ENCODE measurements around the gene ADH1C. TPM values are rescaled to one million over a fixed set of nuclear protein-coding genes. Genes with fewer than 3 reads are reported as not detected.

Gene ADH1C
- not detected in 2 replicates for total RNA-seq

GRCh38 chr4:99352602-99353537, at the start of gene ADH1C:
ADH1C (minus strand) TSS chr4:99352746; CDS start chr4:99352675, 71 bp downstream.
- DNase-seq (ENCODE audit: low spot score), result no peak
- Mint-ChIP-seq H3K36me3 (ENCODE audit: low read depth) (no peaks in the 10 kb centered on the region), H3K4me3 (no peak within 1 kb of the TSS), H3K27me3 (ENCODE audit: insufficient read depth) (peaks cover 3% of the 10 kb centered on the region), H3K4me1 (ENCODE audit: low read depth) (no peaks in the 10 kb centered on the region), H3K9me3 (peaks cover 12% of the 10 kb centered on the region), H3K27ac (no peak within 1 kb of the TSS)
- intact Hi-C loops (cut with micrococcal nuclease), result no loop called here

- DNase-seq (ENCODE audit: low spot score), result no peak
- peaks cover 19% of the 10 kb centered on the region for H3K4me1 Mint-ChIP-seq (ENCODE audit: low read depth)
- H3K9me3 Mint-ChIP-seq, result no peaks in the 10 kb centered on the region
- peaks cover 5% of the 10 kb centered on the region for H3K27me3 Mint-ChIP-seq (ENCODE audit: insufficient read depth)
- no peak overlapping the region for H3K4me3 Mint-ChIP-seq
- intact Hi-C loops (cut with micrococcal nuclease), result loop anchor here (10.0 kb wide), 2 partner anchors 466 to 936 kb away; no protein-coding TSS in a partner anchor
- no peak overlapping the region for H3K27ac Mint-ChIP-seq
- H3K36me3 Mint-ChIP-seq (ENCODE audit: low read depth), result no peaks in the 10 kb centered on the region
Measured at GRCh38 chr4:99400831-99401230, 48.3 kb upstream of the ADH1C start.

- H3K27ac Mint-ChIP-seq, result no peak overlapping the region
- H3K9me3 Mint-ChIP-seq, result no peaks in the 10 kb centered on the region
- peaks cover 7% of the 10 kb centered on the region for H3K4me1 Mint-ChIP-seq (ENCODE audit: low read depth)
- no peaks in the 10 kb centered on the region for H3K36me3 Mint-ChIP-seq (ENCODE audit: low read depth)
- peaks cover 3% of the 10 kb centered on the region for H3K27me3 Mint-ChIP-seq (ENCODE audit: insufficient read depth)
- H3K4me3 Mint-ChIP-seq, result no peak overlapping the region
- intact Hi-C loops (cut with micrococcal nuclease), result no loop called here
- DNase-seq (ENCODE audit: low spot score), result no peak
Measured at GRCh38 chr4:99399017-99399416, 46.5 kb upstream of the ADH1C start.

- H3K27me3 Mint-ChIP-seq (ENCODE audit: insufficient read depth), result peaks cover 3% of the 10 kb centered on the region
- no peak overlapping the region for H3K4me3 Mint-ChIP-seq
- no peak overlapping the region for H3K27ac Mint-ChIP-seq
- no peaks in the 10 kb centered on the region for H3K4me1 Mint-ChIP-seq (ENCODE audit: low read depth)
- no peaks in the 10 kb centered on the region for H3K9me3 Mint-ChIP-seq
- H3K36me3 Mint-ChIP-seq (ENCODE audit: low read depth), result no peaks in the 10 kb centered on the region
- no peak for DNase-seq (ENCODE audit: low spot score)
- intact Hi-C loops (cut with micrococcal nuclease), result no loop called here
Measured at GRCh38 chr4:99395595-99396364, 43.2 kb upstream of the ADH1C start.

GRCh38 chr4:99394896-99395295, 42.4 kb upstream of the ADH1C start:
- intact Hi-C loops (cut with micrococcal nuclease), result no loop called here
- no peaks in the 10 kb centered on the region for H3K9me3 Mint-ChIP-seq
- no peaks in the 10 kb centered on the region for H3K36me3 Mint-ChIP-seq (ENCODE audit: low read depth)
- H3K4me1 Mint-ChIP-seq (ENCODE audit: low read depth), result no peaks in the 10 kb centered on the region
- no peak overlapping the region for H3K27ac Mint-ChIP-seq
- no peak overlapping the region for H3K4me3 Mint-ChIP-seq
- H3K27me3 Mint-ChIP-seq (ENCODE audit: insufficient read depth), result peaks cover 3% of the 10 kb centered on the region
- DNase-seq (ENCODE audit: low spot score), result no peak

- H3K27ac Mint-ChIP-seq, result no peak overlapping the region
- intact Hi-C loops (cut with micrococcal nuclease), result no loop called here
- H3K27me3 Mint-ChIP-seq (ENCODE audit: insufficient read depth), result peaks cover 4% of the 10 kb centered on the region
- DNase-seq (ENCODE audit: low spot score), result no peak
- H3K9me3 Mint-ChIP-seq, result no peaks in the 10 kb centered on the region
- no peak overlapping the region for H3K4me3 Mint-ChIP-seq
- no peaks in the 10 kb centered on the region for H3K4me1 Mint-ChIP-seq (ENCODE audit: low read depth)
- H3K36me3 Mint-ChIP-seq (ENCODE audit: low read depth), result no peaks in the 10 kb centered on the region
Measured at GRCh38 chr4:99390055-99390454, 37.5 kb upstream of the ADH1C start.

GRCh38 chr4:99389606-99390005, 37.1 kb upstream of the ADH1C start:
- no peaks in the 10 kb centered on the region for H3K4me1 Mint-ChIP-seq (ENCODE audit: low read depth)
- DNase-seq (ENCODE audit: low spot score), result no peak
- H3K36me3 Mint-ChIP-seq (ENCODE audit: low read depth), result no peaks in the 10 kb centered on the region
- intact Hi-C loops (cut with micrococcal nuclease), result no loop called here
- peaks cover 4% of the 10 kb centered on the region for H3K27me3 Mint-ChIP-seq (ENCODE audit: insufficient read depth)
- H3K4me3 Mint-ChIP-seq, result no peak overlapping the region
- no peaks in the 10 kb centered on the region for H3K9me3 Mint-ChIP-seq
- no peak overlapping the region for H3K27ac Mint-ChIP-seq

- no peak for DNase-seq (ENCODE audit: low spot score)
- Mint-ChIP-seq H3K27me3 (ENCODE audit: insufficient read depth) (peaks cover 5% of the 10 kb centered on the region), H3K36me3 (ENCODE audit: low read depth) (no peaks in the 10 kb centered on the region), H3K4me1 (ENCODE audit: low read depth) (no peaks in the 10 kb centered on the region), H3K9me3 (no peaks in the 10 kb centered on the region), H3K27ac (no peak overlapping the region), H3K4me3 (no peak overlapping the region)
- intact Hi-C loops (cut with micrococcal nuclease), result no loop called here
Measured at GRCh38 chr4:99383833-99384392, 31.4 kb upstream of the ADH1C start.

GRCh38 chr4:99383399-99383798, 30.9 kb upstream of the ADH1C start:
- intact Hi-C loops (cut with micrococcal nuclease), result no loop called here
- Mint-ChIP-seq H3K4me3 (no peak overlapping the region), H3K4me1 (ENCODE audit: low read depth) (no peaks in the 10 kb centered on the region), H3K27ac (no peak overlapping the region), H3K27me3 (ENCODE audit: insufficient read depth) (peaks cover 5% of the 10 kb centered on the region), H3K36me3 (ENCODE audit: low read depth) (no peaks in the 10 kb centered on the region), H3K9me3 (no peaks in the 10 kb centered on the region)
- DNase-seq (ENCODE audit: low spot score), result no peak

GRCh38 chr4:99382745-99383360, 30.3 kb upstream of the ADH1C start:
- Mint-ChIP-seq H3K4me1 (ENCODE audit: low read depth) (no peaks in the 10 kb centered on the region), H3K27me3 (ENCODE audit: insufficient read depth) (peaks cover 3% of the 10 kb centered on the region), H3K9me3 (no peaks in the 10 kb centered on the region), H3K27ac (no peak overlapping the region), H3K4me3 (no peak overlapping the region), H3K36me3 (ENCODE audit: low read depth) (no peaks in the 10 kb centered on the region)
- intact Hi-C loops (cut with micrococcal nuclease), result no loop called here
- no peak for DNase-seq (ENCODE audit: low spot score)

- H3K4me1 Mint-ChIP-seq (ENCODE audit: low read depth), result no peaks in the 10 kb centered on the region
- H3K27me3 Mint-ChIP-seq (ENCODE audit: insufficient read depth), result peaks cover 3% of the 10 kb centered on the region
- intact Hi-C loops (cut with micrococcal nuclease), result no loop called here
- H3K9me3 Mint-ChIP-seq, result no peaks in the 10 kb centered on the region
- no peaks in the 10 kb centered on the region for H3K36me3 Mint-ChIP-seq (ENCODE audit: low read depth)
- no peak overlapping the region for H3K4me3 Mint-ChIP-seq
- no peak for DNase-seq (ENCODE audit: low spot score)
- no peak overlapping the region for H3K27ac Mint-ChIP-seq
Measured at GRCh38 chr4:99381588-99382175, 29.1 kb upstream of the ADH1C start.

GRCh38 chr4:99379571-99379970, 27.0 kb upstream of the ADH1C start:
- Mint-ChIP-seq H3K4me3 (no peak overlapping the region), H3K4me1 (ENCODE audit: low read depth) (no peaks in the 10 kb centered on the region), H3K36me3 (ENCODE audit: low read depth) (no peaks in the 10 kb centered on the region), H3K27ac (no peak overlapping the region), H3K9me3 (peaks cover 3% of the 10 kb centered on the region), H3K27me3 (ENCODE audit: insufficient read depth) (peaks cover 1% of the 10 kb centered on the region)
- DNase-seq (ENCODE audit: low spot score), result no peak
- intact Hi-C loops (cut with micrococcal nuclease), result no loop called here
